ENCODE results near the gene PLA2G1B.

PLA2G1B gene

GRCh38 chr12:120323772-120324171, 3.8 kb downstream of the PLA2G1B start:
- no peak for DNase-seq

GRCh38 chr12:120321382-120322202, 6.0 kb downstream of the PLA2G1B start:
- no peak for DNase-seq

GRCh38 chr12:120317224-120318105, 10.1 kb downstream of the PLA2G1B start:
- DNase-seq, result peak; percentile 100

- DNase-seq, result no peak
These were observed 10.8 kb downstream of the PLA2G1B start for GRCh38 chr12:120316798-120317223.

- DNase-seq, result no peak
These were observed 13.4 kb downstream of the PLA2G1B start for GRCh38 chr12:120314220-120314619.

- DNase-seq, result peak; percentile 93
These were observed 25.4 kb downstream of the PLA2G1B start, which contains the start of gene SIRT4 for GRCh38 chr12:120301962-120302815. TSS of gene SIRT4 (plus strand) at chr12:120302321. CDS start at chr12:120303562, 1,241 bp downstream.

GRCh38 chr12:120292661-120293531, 34.7 kb downstream of the PLA2G1B start, which contains the start of gene RNU4-1:
TSS of gene RNU4-1 (minus strand) at chr12:120293237.
- DNase-seq, result peak; percentile 72

- DNase-seq, result no peak
These were observed 35.2 kb downstream of the PLA2G1B start for GRCh38 chr12:120292411-120292660.

GRCh38 chr12:120290609-120291305, 36.8 kb downstream of the PLA2G1B start:
- peak; percentile 6 for DNase-seq

- no peak for DNase-seq
These were observed 40.1 kb downstream of the PLA2G1B start for GRCh38 chr12:120287491-120287890.

GRCh38 chr12:120286768-120287490, 40.6 kb downstream of the PLA2G1B start:
- DNase-seq, result no peak

GRCh38 chr12:120284381-120284780, 43.2 kb downstream of the PLA2G1B start:
- DNase-seq, result no peak

GRCh38 chr12:120283318-120283717, 44.3 kb downstream of the PLA2G1B start:
- DNase-seq, result no peak

GRCh38 chr12:120278137-120279069, 49.2 kb downstream of the PLA2G1B start:
- no peak for DNase-seq

GRCh38 chr12:120276734-120277133, 50.8 kb downstream of the PLA2G1B start:
- no peak for DNase-seq

All from CD4-positive, alpha-beta T cell treated with Interleukin-17A for 4 hours (primary cell).